HG02759 (cell line): ENCODE measurements around the gene LONP1.
"Not testable (repeated sequence)": the region's sequence is repeated elsewhere in the genome, so short reads cannot be mapped to it uniquely, and the experiment has no call there.

Experiments
- ATAC-seq: cut with Tn5 transposase; IDR thresholded peaks from one replicate; pipeline ENCODE4 v1.9.1; 2021; ENCODE audit warnings: mild to moderate bottlenecking, moderate library complexity; ENCODE audit not compliant: unreplicated experiment

Gene LONP1

DNA sequence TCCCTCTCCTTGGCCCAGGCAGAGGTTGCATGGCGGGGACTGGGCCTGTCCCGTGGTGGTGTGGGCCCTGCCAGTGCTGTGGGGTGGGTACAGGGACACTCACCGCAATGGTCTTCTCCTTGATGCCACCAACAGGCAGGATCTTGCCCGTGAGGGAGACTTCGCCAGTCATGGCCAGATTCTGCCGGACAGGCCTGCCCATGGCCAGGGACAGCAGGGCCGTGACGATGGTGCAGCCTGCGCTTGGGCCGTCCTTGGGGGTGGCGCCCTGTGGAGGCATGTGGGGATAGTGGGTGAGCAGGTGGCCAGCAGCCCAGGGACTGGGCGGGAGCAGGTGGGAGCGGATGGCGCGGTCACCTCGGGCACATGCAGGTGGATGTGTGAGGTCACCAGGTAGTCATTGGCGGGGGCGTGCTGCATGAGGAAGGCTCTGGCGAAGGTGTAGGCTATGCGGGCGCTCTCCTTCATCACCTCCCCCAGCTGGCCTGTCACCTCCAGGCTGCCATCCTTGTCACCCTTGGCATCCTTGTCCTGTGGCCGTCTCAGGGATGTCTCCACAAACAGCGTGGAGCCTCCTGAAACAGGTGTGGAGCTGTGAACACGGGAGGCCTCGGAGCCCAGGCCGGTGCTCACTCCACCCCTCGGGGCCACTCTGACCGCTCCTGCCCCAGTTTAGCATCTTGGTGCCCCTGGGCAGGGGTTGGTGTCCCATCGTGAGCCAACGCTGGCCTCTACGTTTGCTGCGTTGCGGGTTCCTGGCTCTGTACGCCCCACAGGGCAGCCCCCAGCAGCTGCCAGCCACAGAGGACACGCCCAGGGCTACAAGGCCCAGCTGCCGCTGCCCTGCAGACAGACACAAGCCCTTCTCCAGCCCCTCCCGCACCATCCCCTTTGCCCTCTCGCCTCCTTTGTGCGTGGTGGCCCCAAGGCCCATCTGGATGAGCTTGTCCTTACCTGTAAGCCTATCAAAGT lies 26.5 kb downstream of the LONP1 start:
- no peak for ATAC-seq

DNA sequence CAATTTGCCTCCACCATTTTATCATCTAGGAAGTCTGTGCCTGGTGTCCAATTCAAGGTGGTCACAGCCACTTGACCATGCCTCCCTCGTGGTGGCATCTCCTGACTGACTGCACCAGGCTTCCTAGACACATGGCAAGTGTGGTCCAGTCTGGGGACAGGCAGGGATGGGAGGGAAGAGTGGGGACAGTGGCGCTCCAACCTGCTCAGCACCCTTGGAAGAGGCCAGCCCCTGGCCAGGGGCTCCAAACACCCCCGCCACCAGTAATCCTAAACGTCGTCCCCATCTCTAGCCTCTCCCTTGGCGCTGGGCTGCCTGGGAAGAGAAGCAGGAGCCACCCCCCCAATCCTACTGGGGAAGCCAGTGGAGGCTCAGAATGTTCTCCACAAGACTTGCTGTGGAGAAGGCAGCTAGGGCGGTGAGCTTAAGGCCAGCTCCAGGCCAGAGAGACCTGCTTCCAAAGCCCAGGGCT lies 27.2 kb downstream of the LONP1 start:
- ATAC-seq: no peak

DNA sequence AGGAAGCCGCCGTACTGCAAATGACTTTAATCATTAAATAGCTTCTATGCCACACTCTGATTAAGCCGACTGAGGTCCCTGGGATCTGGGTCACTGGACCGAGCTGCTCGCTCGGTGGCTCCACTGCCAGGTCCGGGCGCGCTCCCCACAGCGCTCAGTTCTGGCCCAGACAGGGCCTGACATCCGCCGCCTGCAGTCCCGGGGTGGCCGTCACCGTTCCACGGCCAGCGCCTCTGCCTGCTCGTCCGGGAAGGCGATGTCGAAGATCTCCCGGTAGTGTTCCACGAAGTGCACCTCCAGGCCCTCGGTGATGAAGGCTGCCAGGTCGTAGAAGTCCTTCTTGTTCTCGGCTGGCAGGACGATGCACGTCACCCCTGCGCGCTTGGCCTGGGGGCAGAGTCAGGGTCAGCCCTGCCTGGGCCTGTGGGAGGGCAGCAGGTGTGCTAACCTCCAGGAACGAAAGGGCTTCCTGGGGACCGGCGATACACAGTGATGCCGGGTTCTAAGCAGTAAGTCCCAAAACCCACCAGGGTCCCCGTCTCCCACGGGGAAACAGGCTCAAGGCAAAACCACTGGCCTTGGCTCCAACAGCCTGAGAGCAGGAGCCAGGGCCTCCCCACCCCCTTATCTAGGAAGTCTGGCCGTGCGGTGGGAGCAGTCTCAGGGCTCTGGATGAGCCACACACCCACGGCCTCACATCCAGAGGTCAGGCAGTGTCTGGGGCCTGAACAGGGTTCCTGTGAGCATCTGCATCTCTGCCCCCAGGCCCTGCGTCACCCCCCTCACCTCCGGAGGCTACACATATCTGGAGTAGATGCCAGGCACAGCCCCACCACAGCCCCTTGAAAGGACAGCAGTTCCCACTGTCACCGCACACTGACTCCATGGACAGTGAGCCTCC lies 27.9 kb downstream of the LONP1 start:
- ATAC-seq: no peak

- no peak for ATAC-seq
These were observed 28.8 kb downstream of the LONP1 start for GRCh38 chr19:5690955-5691821.

DNA sequence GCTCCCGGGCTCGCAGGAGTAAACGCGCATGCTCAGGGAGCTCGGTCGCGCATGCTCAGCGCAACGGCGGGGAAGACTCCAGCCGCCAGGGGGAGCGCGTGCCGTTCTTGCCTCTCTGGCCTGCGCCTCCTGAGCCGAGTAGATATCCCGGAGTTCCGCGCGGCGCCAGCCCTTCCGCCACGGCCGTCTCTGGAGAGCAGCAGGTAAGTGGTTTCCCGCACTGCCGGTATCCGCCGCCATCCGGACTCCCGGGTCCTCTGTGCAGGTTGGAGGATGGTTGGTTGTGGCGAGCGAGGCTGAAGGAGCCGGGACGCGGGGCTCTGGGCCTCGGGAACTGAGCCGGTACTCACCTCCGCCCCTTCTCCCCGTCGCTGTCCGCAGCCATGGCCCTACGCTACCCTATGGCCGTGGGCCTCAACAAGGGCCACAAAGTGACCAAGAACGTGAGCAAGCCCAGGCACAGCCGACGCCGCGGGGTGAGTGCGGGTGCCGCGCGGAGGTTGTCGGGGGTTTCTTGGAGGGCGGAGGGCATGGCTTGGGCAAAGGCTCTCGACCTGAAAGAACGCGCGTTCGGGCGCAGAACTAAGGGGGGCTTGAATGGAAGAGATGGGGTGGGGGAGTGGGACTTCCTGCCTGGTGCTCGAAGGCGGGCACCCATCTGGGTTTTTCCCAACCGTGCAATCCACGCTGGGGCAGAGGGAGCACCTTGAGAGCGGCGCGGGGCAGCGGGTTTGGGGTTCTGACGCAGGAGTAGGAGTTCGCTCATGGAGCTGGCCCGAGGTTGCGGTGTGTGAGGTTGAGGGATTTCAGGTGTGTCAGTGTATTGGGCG lies 29.6 kb downstream of the LONP1 start, which contains the start of gene RPL36:
TSS of gene RPL36 (plus strand) at position 171 of the 830 bp plus-strand sequence. CDS start at position 384, 213 bp downstream.
- peak; percentile 51 for ATAC-seq

DNA sequence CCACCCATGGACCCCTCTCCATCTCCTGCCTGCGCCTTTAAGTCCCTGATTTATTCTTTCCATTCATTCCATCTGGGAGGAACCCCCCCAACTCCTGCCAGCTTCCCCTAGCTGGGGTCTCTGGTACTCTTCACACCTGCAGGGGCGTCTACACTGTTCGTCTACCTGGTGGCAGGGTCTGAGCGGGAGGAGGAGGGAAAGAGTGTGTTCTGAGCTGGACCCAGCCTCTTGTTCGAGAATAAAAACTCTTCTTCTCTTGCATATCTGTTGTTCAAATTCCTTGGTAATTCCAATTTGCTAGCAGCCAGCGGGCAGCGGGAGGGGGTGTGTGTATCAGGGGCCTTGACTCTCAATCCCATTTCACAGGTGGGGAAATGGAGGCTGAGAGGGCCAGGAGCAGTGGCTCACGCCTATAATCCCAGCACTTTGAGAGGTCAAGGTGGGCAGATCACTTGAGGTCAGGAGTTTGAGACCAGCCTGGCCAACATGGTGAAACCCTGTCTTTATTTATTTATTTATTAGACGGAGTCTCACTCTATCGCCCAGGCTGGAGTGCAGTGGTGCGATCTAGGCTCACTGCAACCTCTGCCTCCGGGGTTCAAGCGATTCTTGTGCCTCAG lies 31.6 kb downstream of the LONP1 start:
- not testable (repeated sequence) for ATAC-seq

GRCh38 chr19:5687360-5688198 lies 32.4 kb downstream of the LONP1 start:
- ATAC-seq: no peak

DNA sequence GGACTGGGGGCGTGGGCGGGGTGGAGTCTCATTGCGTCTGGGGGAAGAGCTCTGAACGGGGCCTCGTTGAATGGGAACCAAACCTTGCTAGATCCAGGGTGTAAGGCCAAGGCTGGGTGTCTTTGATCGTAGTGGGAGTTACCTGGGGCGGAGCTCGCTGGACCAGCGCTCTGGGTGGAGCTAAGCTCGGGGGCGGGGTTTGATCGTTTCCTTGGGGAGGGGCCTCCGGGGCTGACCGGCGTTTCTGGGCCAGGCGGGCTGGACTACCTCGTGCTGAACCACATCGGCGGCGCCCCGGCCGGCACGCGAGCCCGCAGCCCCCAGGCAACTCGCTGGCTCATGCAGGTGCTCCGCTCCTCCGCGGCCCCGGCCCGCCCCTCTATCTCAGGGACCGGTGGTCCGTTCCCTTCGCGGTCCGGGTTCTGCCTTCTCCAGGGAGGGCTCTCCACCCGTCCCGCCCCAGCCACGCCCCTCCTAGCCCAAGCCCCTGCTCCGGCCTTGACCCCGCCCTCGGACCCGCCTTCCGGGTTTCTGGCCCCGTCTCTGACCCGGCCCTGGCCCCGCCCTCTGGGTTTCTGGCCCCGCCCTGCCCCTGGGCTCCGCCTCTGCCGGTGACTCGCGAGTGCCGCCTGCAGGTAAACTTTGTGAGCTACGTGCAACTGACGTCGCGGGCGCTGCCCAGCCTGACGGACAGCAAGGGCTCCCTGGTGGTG lies 33.1 kb downstream of the LONP1 start:
- ATAC-seq: peak; percentile 62

- no peak for ATAC-seq
These were observed 33.7 kb downstream of the LONP1 start for GRCh38 chr19:5686326-5686646.

DNA sequence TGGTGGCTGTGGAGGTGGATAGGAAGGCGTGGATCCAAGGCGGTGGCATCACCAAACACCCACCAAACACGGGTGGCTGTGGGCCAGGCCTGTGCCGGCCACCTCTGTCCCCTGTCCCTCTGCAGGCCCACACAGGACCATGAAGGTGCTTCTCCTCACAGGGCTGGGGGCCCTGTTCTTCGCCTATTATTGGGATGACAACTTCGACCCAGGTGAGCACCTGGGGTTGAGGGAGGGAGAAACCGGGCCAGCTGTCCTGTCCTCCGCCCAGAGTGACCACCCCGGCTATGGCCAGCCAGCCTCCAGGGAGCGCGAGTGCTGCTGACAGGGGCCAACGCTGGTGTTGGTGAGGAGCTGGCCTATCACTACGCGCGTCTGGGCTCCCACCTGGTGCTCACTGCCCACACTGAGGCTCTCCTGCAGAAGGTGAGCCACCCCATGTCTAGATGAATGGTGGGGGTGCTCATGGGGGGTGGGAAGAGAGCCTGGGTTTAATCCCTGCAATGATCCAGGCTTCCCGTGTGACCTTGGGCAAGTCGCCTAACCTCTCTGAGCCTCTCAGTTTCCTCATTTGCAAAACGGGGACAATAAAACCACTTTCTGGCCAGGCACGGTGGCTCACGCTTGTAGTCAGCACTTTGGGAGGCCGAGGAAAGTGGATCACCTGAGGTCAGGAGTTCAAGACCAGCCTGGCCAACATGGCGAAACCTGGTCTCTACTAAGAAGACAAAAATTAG lies 35.1 kb downstream of the LONP1 start:
- no peak for ATAC-seq

DNA sequence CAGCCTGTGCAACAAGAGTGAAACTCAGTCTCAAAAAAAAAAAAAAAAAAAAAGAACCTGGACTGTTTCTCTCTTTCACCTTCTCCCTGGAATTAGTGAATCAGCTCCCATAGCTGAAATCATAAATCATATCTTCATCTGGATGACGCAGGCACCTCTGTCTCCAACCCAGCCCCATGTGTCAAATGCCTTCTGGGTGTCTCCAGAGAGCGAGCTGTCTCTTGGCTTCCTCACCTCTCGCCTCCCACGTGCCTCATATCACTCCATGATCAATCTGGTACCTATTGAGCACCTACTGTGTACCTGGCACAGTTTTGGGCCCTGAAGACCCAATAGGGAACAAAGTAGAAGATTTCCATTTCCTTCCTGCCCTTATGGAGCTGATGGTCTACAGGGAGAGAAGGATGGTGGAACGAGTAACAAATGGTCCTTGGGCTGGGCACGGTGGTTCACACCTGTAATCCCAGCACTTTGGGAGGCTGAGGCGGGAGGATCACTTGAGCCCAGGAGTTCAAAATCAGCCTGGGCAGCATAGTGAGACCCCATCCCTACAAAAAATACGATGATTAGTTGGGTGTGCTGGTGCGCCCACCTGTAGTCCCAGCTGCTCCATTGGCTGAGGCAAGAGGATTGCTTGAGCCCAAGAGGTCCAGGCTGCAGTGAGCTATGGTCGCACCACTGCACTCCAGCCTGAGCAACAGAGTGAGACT lies 36.6 kb downstream of the LONP1 start:
- no peak for ATAC-seq

GRCh38 chr19:5682107-5682482 lies 37.9 kb downstream of the LONP1 start:
- ATAC-seq: no peak

GRCh38 chr19:5681391-5682106 lies 38.4 kb downstream of the LONP1 start:
- ATAC-seq: no peak

GRCh38 chr19:5680437-5681368 lies 39.2 kb downstream of the LONP1 start, which contains the start of the genes HSD11B1L and MICOS13:
HSD11B1L (plus strand) TSS chr19:5681027; CDS start chr19:5684833, 3,806 bp downstream.
MICOS13 (minus strand) TSS chr19:5680516; CDS start chr19:5680486, 30 bp downstream.
- ATAC-seq: peak; percentile 92

GRCh38 chr19:5680084-5680436 lies 39.9 kb downstream of the LONP1 start:
- ATAC-seq: no peak
